Glutamatergic neuron (in vitro differentiated cells): Measurements from ENCODE around the gene NFKB1. TPM values are rescaled to one million over a fixed set of nuclear protein-coding genes. Genes with fewer than 3 reads are reported as not detected.

Experiments used
- DNase-seq: peaks from one replicate; pipeline ENCODE4 v3.0.0; 2022
- H3K27ac Mint-ChIP-seq: one replicate; pipeline ENCODE4 v1.8.0; 2020; ENCODE audit warnings: mild to moderate bottlenecking, mixed read lengths, inconsistent platforms; ENCODE audit not compliant: unreplicated experiment
- H3K27me3 Mint-ChIP-seq: one replicate; pipeline ENCODE4 v1.8.0; 2020; ENCODE audit warnings: mild to moderate bottlenecking, moderate library complexity, mixed read lengths, inconsistent platforms; ENCODE audit not compliant: unreplicated experiment
- H3K36me3 Mint-ChIP-seq: one replicate; pipeline ENCODE4 v1.8.0; 2020; ENCODE audit warnings: mild to moderate bottlenecking, mixed read lengths, inconsistent platforms; ENCODE audit not compliant: unreplicated experiment
- H3K4me1 Mint-ChIP-seq: one replicate; pipeline ENCODE4 v1.8.0; 2020; ENCODE audit warnings: mild to moderate bottlenecking, low read depth, mixed read lengths, inconsistent platforms; ENCODE audit not compliant: unreplicated experiment
- H3K4me3 Mint-ChIP-seq: one replicate; pipeline ENCODE4 v1.8.0; 2020; ENCODE audit warnings: mild to moderate bottlenecking, mixed read lengths, inconsistent platforms; ENCODE audit not compliant: unreplicated experiment
- H3K9me3 Mint-ChIP-seq: one replicate; pipeline ENCODE4 v1.8.0; 2020; ENCODE audit warnings: mild to moderate bottlenecking, moderate library complexity, mixed read lengths, inconsistent platforms; ENCODE audit not compliant: unreplicated experiment
- CTCF ChIP-seq: fragments of 200-600 bp; sonication (generic); IDR thresholded peaks from one replicate; pipeline ENCODE4 v1.5.0; 2021; ENCODE audit not compliant: partially characterized antibody, unreplicated experiment
- total RNA-seq: library from RNA; stranded (reverse); fragmentation: NEBNext Ultra II Directional; extraction: Animal tissue kit (Norgen Biotek cat#: 25700); gene quantifications from one replicate; pipeline ENCODE4 v1.2.1, GENCODE V29; 2021; ENCODE audit not compliant: unreplicated experiment

The NFKB1 gene
- total RNA-seq, 1 donor from 2014 or later: 3.2 TPM

GRCh38 chr4:102601586-102602227 lies 100.5 kb downstream of the NFKB1 start:
- H3K9me3 Mint-ChIP-seq: no peaks in the 10 kb centered on the region

GRCh38 chr4:102604222-102604940 lies 103.2 kb downstream of the NFKB1 start:
- DNase-seq: no peak
- no peaks in the 10 kb centered on the region for H3K36me3 Mint-ChIP-seq
- no peaks in the 10 kb centered on the region for H3K4me1 Mint-ChIP-seq
- H3K9me3 Mint-ChIP-seq: no peaks in the 10 kb centered on the region
- H3K4me3 Mint-ChIP-seq: no peak overlapping the region
- TF ChIP-seq CTCF: no peak
- no peaks in the 10 kb centered on the region for H3K27me3 Mint-ChIP-seq
- no peak overlapping the region for H3K27ac Mint-ChIP-seq

More at GRCh38 chr4:102601586-102602227, 100.5 kb downstream of the NFKB1 start:
- Mint-ChIP-seq H3K4me3 (no peak overlapping the region), H3K27ac (no peak overlapping the region), H3K4me1 (no peaks in the 10 kb centered on the region), H3K27me3 (no peaks in the 10 kb centered on the region), H3K36me3 (peaks cover 4% of the 10 kb centered on the region)
- TF ChIP-seq CTCF: no peak
- no peak for DNase-seq

- Mint-ChIP-seq H3K36me3 (no peaks in the 10 kb centered on the region), H3K27ac (no peak overlapping the region), H3K4me1 (peaks cover 15% of the 10 kb centered on the region), H3K4me3 (no peak overlapping the region), H3K27me3 (peaks cover 3% of the 10 kb centered on the region), H3K9me3 (peaks cover 4% of the 10 kb centered on the region)
- DNase-seq: no peak
- TF ChIP-seq CTCF: no peak
Observed at GRCh38 chr4:102606261-102606660, 105.1 kb downstream of the NFKB1 start.

- peaks cover 3% of the 10 kb centered on the region for H3K27me3 Mint-ChIP-seq
- H3K4me1 Mint-ChIP-seq: peaks cover 18% of the 10 kb centered on the region
- H3K4me3 Mint-ChIP-seq: no peak overlapping the region
- no peak overlapping the region for H3K27ac Mint-ChIP-seq
- TF ChIP-seq CTCF: no peak
- DNase-seq: no peak
- H3K36me3 Mint-ChIP-seq: no peaks in the 10 kb centered on the region
- H3K9me3 Mint-ChIP-seq: peaks cover 5% of the 10 kb centered on the region
Observed at GRCh38 chr4:102606846-102607450, 105.8 kb downstream of the NFKB1 start.

- no peaks in the 10 kb centered on the region for H3K36me3 Mint-ChIP-seq
- H3K27ac Mint-ChIP-seq: no peak overlapping the region
- peaks cover 7% of the 10 kb centered on the region for H3K9me3 Mint-ChIP-seq
- TF ChIP-seq CTCF: no peak
- H3K4me1 Mint-ChIP-seq: peaks cover 18% of the 10 kb centered on the region
- no peak overlapping the region for H3K4me3 Mint-ChIP-seq
- H3K27me3 Mint-ChIP-seq: peaks cover 3% of the 10 kb centered on the region
- DNase-seq: no peak
Observed at GRCh38 chr4:102608190-102608589, 107.0 kb downstream of the NFKB1 start.
